ENCODE measurements around the gene RETREG2.
A peak's percentile ranks its signal among the peaks of the same experiment; 100 is the strongest.

RETREG2 gene

GRCh38 chr2:219177552-219178376 lies at the start of gene RETREG2:
Gene RETREG2 (plus strand): TSS chr2:219178275. CDS start chr2:219178353, 78 bp downstream.
- peak; percentile 63 to 73 for DNase-seq (ENCODE audit: low read depth in 2 of 2)

DNA sequence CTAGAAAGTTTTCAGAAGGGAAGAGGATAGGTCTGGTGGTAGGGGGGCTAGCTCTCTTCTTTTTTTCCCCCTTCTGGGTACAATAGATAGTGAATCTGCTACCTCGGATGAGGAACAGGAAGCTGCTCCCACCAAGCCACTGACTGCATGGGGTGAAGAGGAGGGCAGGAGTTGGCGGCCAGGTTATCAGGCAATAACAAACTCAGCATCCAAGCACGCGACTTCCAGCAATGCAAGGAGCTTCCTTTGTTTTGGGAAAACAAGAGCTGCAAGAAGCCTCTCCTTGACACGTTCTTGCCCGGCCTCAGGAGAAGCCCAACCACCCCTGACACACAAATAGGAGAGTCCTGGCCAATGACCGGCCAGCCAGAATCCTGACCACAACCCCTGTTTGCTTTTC lies 49.7 kb upstream of the RETREG2 start:
- no peak for DNase-seq (ENCODE audit: low read depth in 2 of 2)

GRCh38 chr2:219129589-219129988 lies 48.5 kb upstream of the RETREG2 start:
- DNase-seq (ENCODE audit: low read depth in 2 of 2) = no peak

- no peak for DNase-seq (ENCODE audit: low read depth in 2 of 2)
Observed at GRCh38 chr2:219131327-219131726, 46.7 kb upstream of the RETREG2 start.

DNA sequence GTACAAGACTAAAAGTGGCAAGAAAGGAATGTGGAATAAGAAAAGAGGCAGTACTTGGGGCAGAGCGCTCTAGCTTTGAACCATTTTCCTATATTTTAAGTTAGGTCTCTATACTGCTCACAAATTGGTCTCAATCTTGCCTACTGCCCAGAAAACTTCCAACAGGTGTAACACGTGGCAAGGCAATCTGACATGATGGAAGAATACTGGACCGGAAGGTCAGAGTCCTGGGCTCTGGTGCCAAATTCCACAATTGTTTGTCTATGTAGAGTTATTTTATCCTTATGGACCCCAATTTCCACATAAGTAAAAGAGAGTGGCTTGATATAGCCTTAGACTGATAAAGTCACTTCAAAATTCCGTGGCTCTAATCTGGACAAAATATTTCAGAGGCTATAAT lies 46.3 kb upstream of the RETREG2 start:
- no peak for DNase-seq (ENCODE audit: low read depth in 2 of 2)

DNA sequence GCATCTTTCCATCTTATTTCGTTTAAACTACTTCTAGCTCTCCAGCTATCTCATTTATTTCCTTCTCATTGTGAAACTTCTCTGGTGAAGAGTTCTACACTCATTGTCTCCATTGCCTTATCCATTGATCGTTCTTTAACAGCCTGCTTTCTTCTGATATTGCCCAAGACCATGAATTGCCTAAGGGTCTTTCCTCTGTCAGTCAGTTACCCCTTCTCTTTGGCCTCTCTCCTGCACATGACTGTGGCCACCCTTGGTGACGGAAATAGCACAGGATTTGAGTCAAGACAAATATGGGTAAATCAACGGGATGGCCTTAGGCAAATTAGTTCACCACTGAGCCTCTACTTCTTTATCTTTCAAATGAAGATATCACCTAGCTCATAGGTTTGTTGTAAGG lies 44.1 kb upstream of the RETREG2 start:
- DNase-seq (ENCODE audit: low read depth in 2 of 2) = no peak

- DNase-seq (ENCODE audit: low read depth in 2 of 2) = no peak
Observed at GRCh38 chr2:219140722-219141121, 37.4 kb upstream of the RETREG2 start.

- DNase-seq (ENCODE audit: low read depth in 2 of 2) = no peak
Observed at GRCh38 chr2:219142329-219142728, 35.7 kb upstream of the RETREG2 start.

GRCh38 chr2:219149667-219150066 lies 28.4 kb upstream of the RETREG2 start:
- no peak for DNase-seq (ENCODE audit: low read depth in 2 of 2)

GRCh38 chr2:219155054-219155644 lies 22.9 kb upstream of the RETREG2 start:
- DNase-seq (ENCODE audit: low read depth in 2 of 2) = no peak

DNA sequence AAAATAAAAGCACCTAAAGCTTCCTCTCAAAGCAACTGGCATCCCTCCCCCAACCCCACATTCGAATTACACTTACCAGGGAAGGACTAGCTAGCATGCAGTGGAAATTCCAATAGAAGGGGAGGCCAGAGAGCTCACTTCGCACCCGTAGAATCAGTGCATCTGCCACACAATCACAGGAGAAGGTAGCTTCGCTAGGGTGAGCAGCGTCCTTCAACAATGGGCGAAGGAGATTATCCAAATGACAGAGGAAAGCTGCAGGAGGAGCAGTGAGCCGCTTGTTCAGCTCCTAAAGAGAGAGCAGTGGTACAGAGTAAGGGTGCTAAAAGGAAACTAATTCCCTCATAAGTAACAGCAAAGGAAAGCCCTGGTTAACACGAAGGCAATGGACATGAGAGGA lies 20.7 kb upstream of the RETREG2 start:
- DNase-seq (ENCODE audit: low read depth in 2 of 2) = no peak

DNA sequence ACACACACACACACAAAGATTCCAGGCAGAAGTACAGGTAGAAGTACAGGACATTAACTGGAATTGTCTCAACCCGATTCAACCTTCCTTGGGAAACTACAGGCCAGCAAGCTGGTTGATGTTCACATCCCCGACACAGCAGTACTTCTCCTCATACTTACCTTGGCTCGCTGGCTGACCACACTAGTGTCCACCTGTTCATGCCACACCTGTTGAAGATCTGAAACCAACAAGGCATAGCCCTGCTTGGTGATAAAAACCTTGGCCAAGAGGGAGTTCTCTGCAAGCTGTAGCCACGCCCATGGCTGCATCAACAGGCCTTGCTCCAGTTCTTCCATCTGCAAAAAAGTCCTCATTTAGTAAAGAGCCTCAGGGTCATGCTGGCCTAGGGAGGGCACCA lies 20.1 kb upstream of the RETREG2 start:
- no peak for DNase-seq (ENCODE audit: low read depth in 2 of 2)

DNA sequence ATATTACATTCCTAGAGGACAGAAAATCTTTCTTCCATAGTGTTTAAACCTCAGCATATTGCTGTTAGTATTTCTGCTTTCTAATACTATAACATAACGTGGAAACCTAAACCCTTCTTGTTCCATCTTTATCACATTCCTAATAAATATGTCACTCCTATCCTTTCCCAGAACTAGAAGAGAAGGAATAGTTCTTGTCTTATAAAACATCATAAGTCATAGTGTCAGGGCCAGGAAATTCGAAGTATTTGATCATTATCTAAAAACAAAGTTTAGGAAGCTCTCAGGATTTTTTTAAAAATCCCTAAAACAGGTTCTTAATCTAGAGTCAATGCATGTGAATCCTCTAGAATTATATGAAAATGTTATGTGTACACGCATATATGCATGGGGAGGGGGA lies 19.5 kb upstream of the RETREG2 start:
- DNase-seq (ENCODE audit: low read depth in 2 of 2) = no peak

DNA sequence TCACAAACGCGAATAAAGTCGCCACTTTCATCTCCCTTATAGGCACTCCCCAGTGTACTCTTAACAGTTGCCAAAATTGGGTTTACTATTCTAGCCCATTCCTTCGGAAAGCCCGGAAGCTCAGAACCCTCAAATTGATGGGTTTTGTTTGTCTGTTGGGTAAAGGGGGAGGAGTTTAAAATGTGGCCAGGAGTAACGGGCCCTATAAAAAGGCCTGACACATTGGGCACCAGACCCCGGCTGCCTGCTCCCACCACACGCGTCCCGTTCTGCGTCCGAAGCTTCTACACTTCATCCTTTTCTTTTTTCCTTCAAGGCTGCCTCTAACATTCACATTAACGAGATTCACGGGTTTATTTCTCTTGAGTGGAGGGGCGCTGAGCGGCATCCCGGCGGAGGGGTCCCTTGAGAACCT lies 18.3 kb upstream of the RETREG2 start:
- no peak for DNase-seq (ENCODE audit: low read depth in 2 of 2)

- peak; percentile 91 to 94 for DNase-seq (ENCODE audit: low read depth in 2 of 2)
Observed at GRCh38 chr2:219160186-219161017, 17.7 kb upstream of the RETREG2 start, which contains the start of gene NHEJ1. Gene NHEJ1 (minus strand): TSS chr2:219160815. CDS start chr2:219158362, 2,453 bp downstream.

DNA sequence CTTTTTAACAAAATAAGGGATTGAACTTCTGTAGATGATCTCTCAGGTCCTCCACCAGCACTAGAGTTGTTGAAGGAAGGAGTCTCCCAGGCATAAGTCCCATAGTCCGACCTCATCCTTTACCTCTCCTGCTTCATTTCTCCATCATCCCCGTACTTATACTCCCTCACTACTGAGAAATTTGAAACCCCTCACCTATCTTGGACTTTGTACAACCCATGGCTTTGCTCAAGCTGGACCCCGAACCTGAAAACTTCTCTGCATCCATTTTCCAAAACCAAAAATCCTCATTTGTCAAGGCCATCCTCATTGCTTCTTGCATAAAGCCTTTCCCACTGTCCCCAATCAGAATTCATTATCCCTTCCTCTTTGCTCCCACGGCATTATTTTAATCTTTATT lies 17.0 kb upstream of the RETREG2 start:
- no peak for DNase-seq (ENCODE audit: low read depth in 2 of 2)

GRCh38 chr2:219163156-219163555 lies 14.9 kb upstream of the RETREG2 start:
- DNase-seq (ENCODE audit: low read depth in 2 of 2) = no peak

GRCh38 chr2:219165058-219165911 lies 12.8 kb upstream of the RETREG2 start:
- no peak for DNase-seq (ENCODE audit: low read depth in 2 of 2)

GRCh38 chr2:219167997-219168396 lies 10.1 kb upstream of the RETREG2 start:
- DNase-seq (ENCODE audit: low read depth in 2 of 2) = no peak

- DNase-seq (ENCODE audit: low read depth in 2 of 2) = no peak
Observed at GRCh38 chr2:219168526-219168925, 9.5 kb upstream of the RETREG2 start.

- DNase-seq (ENCODE audit: low read depth in 2 of 2) = no peak
Observed at GRCh38 chr2:219168932-219169331, 9.1 kb upstream of the RETREG2 start.

All from stimulated activated CD4-positive, alpha-beta T cell treated with anti-CD3 and anti-CD28 coated beads, Interleukin-15, amount 100 ng/mL, for 48 hours (primary cell).